Left ventricle myocardium inferior (tissue), 1 donor: ENCODE results near the gene RXRB. TPM values are rescaled to one million over a fixed set of nuclear protein-coding genes. Genes with fewer than 3 reads are reported as not detected.

ENCODE experiments used
- DNase-seq: peaks from one replicate; pipeline ENCODE4 v3.0.0-alpha.2; 2020
- H3K27ac ChIP-seq: fragments of 200-600 bp; replicated peaks from 2 replicates; pipeline ENCODE4 v1.8.0; 2021
- H3K27me3 ChIP-seq: fragments of 200-600 bp; 2 replicates; pipeline ENCODE4 v1.8.0; 2021; ENCODE audit warnings: low read depth
- H3K36me3 ChIP-seq: fragments of 200-600 bp; 2 replicates; pipeline ENCODE4 v1.8.0; 2021
- H3K4me1 ChIP-seq: fragments of 200-600 bp; 2 replicates; pipeline ENCODE4 v1.8.0; 2021
- H3K4me3 ChIP-seq: fragments of 200-600 bp; 2 replicates; pipeline ENCODE4 v1.8.0; 2021; ENCODE audit warnings: mild to moderate bottlenecking, moderate library complexity
- H3K9me3 ChIP-seq: fragments of 200-600 bp; replicated peaks from 2 replicates; pipeline ENCODE4 v1.8.0; 2021
- CTCF ChIP-seq: fragments of 200-600 bp; IDR thresholded peaks from 2 replicates; pipeline ENCODE4 v1.8.0; 2021; ENCODE audit warnings: antibody characterized with exemption, mild to moderate bottlenecking, borderline replicate concordance
- intact Hi-C: fragments of 100-400 bp; cut with micrococcal nuclease; formaldehyde crosslinking; loops from one replicate; pipeline ENCODE4 v1.11.0; 2022
- total RNA-seq: library from RNA; stranded (reverse); fragmentation: NEBNext Ultra II Directional; extraction: Animal tissue kit (Norgen Biotek cat#: 25700); gene quantifications from one replicate; pipeline ENCODE4 v1.2.1, GENCODE V29; 2021
- donor health status: DM: no; HTN: yes; CAD: no; lungs with severe emphysema.

Gene RXRB
- total RNA-seq, 1 donor from 2014 or later: 40.3 TPM

- peaks cover 14% of the 10 kb centered on the region for H3K27me3 ChIP-seq
- H3K36me3 ChIP-seq: peaks cover 14% of the 10 kb centered on the region
- no peaks in the 10 kb centered on the region for H3K9me3 ChIP-seq
- no peak for TF ChIP-seq CTCF
- no peak overlapping the region for H3K4me3 ChIP-seq
- H3K27ac ChIP-seq: no peak overlapping the region
- no peak for DNase-seq
- intact Hi-C loops: no loop called here
- H3K4me1 ChIP-seq: peaks cover 21% of the 10 kb centered on the region
Measured at GRCh38 chr6:33215271-33216116, 15.0 kb upstream of the RXRB start.

DNA sequence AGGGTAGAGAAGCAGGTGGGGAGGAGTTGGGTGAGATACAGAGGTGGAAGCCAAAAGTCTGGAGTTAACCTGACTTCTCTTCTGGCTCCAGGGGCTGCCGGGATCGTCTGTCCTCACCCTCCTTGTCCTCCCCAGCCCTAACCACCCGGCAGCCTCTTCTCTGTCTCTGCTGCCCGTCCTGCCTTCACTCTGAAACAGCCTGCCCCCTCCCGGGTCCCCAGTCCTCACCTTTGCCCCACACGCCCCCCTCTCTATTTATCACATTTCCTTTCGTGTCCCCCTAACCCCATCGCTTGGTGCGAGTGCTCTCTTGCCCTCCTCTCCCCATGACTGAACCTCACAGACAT lies 13.5 kb upstream of the RXRB start:
- intact Hi-C loops: no loop called here
- peaks cover 23% of the 10 kb centered on the region for H3K36me3 ChIP-seq
- H3K4me1 ChIP-seq: peaks cover 25% of the 10 kb centered on the region
- peak overlapping the region; percentile 75 for H3K4me3 ChIP-seq
- no peaks in the 10 kb centered on the region for H3K9me3 ChIP-seq
- no peak for DNase-seq
- peaks cover 3% of the 10 kb centered on the region for H3K27me3 ChIP-seq
- TF ChIP-seq CTCF: no peak
- H3K27ac ChIP-seq: peak overlapping the region; percentile 68

DNA sequence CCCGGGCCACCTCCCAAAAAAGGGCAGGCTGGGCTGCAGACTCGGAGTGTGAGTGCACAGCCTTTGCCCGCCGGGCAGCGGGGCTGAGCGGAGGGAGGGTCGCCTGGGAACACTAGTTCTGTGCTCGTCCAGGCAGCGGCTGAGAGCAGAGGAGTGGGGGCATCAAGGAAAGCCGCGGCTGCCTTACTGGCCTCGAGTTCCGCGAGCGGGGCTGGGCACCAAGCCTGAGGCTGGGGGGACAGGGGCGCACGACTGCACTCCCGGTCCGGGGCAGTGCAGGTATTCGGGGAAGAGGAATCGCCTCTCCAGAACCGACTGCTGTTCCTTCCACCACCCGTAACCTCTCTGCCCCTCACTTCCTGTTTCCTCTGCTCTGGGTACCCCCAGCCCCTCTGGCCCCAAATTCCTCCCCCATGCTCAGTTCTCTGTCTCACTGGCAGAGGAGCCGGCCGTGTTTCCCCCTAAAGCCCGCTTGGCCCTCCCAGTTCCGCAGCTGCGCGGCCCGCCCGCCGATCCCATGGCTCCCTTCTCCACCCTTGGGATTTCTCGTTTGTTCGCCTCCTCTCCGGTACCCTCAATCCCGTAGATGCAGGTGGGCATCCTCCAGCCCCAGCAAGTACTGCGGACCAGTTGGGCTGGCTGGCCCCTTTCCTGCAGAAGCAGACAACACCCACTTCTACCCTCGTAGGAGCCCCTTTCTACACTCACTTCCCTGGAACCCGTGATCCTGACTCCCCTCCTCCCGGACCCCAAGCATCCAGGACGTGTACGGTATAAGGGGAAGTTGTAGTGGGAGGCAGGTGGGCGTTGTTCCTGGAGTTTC lies 12.9 kb upstream of the RXRB start:
- TF ChIP-seq CTCF: no peak
- Histone ChIP-seq H3K27me3 (no peaks in the 10 kb centered on the region), H3K4me3 (peak overlapping the region; percentile 75), H3K36me3 (peaks cover 23% of the 10 kb centered on the region), H3K4me1 (peaks cover 31% of the 10 kb centered on the region), H3K9me3 (no peaks in the 10 kb centered on the region), H3K27ac (peak overlapping the region; percentile 68)
- intact Hi-C loops: no loop called here
- DNase-seq: no peak

DNA sequence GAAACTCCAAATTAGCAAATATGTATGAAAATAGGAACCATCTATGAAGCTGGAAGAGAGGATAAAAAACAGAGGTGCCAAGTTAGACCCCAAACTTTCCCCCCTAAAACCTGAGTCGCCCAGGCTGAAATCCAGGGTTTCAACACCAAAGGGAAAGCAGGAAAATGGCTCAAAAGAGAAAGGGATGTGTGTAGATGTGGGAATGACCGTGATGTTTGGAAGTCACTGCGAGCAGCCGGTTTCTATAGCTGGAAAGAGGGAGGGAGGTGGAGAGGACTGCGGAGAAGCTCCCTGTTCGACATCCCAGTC lies 12.3 kb upstream of the RXRB start:
- Histone ChIP-seq H3K4me3 (peak overlapping the region; percentile 75), H3K27ac (peak overlapping the region; percentile 68), H3K36me3 (peaks cover 23% of the 10 kb centered on the region), H3K4me1 (peaks cover 36% of the 10 kb centered on the region), H3K9me3 (no peaks in the 10 kb centered on the region), H3K27me3 (no peaks in the 10 kb centered on the region)
- no peak for DNase-seq
- intact Hi-C loops: no loop called here
- TF ChIP-seq CTCF: no peak

DNA sequence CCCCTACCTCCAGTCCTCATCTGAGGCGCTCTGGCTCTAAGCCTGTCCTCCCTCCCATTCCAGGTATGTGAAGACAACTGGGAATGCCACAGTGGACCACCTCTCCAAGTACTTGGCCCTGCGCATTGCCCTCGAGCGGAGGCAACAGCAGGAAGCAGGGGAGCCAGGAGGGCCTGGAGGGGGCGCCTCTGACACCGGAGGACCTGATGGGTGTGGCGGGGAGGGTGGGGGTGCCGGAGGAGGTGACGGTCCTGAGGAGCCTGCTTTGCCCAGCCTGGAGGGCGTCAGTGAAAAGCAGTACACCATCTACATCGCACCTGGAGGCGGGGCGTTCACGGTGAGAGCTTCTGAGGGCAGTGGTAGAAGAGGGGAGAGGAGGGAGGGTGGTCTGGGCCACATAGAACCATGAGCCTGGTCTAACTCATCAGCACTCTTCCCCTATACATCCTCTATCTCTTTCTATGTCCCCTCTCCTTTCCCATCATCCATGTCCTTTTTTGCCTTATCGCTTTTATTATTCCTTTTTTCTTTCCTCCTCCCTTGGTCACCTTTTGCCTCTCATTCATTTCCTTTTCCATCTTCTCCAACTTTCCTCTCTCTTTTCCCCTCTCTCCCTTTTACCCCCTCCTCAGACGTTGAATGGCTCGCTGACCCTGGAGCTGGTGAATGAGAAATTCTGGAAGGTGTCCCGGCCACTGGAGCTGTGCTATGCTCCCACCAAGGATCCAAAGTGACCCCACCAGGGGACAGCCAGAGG lies 11.4 kb upstream of the RXRB start:
- peaks cover 23% of the 10 kb centered on the region for H3K36me3 ChIP-seq
- H3K27me3 ChIP-seq: no peaks in the 10 kb centered on the region
- H3K9me3 ChIP-seq: no peaks in the 10 kb centered on the region
- TF ChIP-seq CTCF: no peak
- H3K27ac ChIP-seq: no peak overlapping the region
- DNase-seq: no peak
- no peak overlapping the region for H3K4me3 ChIP-seq
- H3K4me1 ChIP-seq: peaks cover 46% of the 10 kb centered on the region
- intact Hi-C loops: no loop called here
